HG02642 (cell line): ENCODE data around the gene DPH1.

Experiments
- ATAC-seq: cut with Tn5 transposase; IDR thresholded peaks from one replicate; pipeline ENCODE4 v1.9.1; 2021; ENCODE audit warnings: mild to moderate bottlenecking; ENCODE audit not compliant: unreplicated experiment, poor library complexity

Gene DPH1

DNA sequence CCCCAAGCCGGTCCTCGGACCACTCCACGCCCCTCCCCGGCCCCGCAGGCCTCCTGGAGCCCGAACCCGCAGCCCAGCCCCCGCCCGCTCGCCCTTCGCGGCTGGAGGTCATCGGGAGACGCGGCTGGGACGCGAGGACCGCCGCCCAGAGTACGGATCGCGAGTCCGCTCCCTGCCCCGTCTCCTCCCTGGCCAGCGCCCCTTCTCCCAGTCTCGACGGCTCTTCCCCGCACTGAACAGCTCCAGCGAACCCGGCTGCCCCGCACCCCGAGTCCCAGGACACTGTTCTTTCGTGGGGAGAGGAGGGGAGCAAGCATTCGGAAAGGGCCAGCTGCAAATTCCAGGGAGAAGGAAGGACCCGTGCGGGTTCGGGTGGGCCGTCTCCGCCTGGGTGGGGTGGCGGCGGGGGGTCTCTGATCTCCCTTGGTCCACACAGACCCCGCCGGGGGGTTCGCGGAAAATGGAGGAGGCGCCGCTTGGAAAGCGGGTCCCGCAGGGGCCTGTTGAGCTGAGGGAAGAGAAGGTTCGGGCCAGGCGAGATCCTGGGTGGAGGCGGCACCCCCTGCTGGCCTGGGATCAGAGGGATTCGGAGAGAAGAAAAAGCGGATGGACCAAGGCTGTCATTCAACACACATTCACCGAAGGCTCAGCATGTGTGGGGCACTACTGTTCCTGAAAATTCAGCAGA is 4.2 kb upstream of the DPH1 start:
- no peak for ATAC-seq

DNA sequence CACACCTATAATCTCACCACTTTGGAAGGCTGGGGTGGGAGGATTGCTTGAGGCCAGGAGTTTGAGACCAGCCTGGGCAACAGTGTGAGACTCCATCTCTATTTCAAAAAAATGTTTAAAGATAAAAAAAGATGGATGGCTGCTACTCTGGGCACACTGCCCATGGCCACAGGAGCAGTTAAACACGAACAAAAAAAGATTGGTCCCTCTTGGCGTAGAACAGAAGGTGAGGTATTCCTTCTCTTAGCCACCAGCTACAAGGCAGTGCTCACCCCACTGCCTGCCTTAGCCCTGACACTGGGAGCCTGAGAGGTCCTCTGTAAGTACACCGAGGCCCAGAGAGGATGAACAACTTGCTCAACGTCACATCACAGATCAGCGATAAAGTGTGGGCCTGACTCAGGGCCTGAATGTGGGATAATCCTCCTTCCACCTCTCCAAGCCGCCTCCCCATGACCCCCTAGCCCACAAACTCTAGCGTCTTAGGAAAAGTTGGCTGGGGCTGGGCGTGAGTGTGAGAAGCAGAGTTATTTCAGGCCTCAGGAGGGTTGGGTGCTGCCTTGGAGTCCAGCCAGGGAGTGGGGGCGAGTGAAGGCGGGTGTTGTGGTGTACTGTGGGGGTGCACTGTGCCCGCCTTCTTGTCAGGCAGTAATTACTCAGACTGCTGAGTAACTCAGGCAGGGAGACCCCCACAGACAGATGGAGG is 2.3 kb upstream of the DPH1 start:
- no peak for ATAC-seq

DNA sequence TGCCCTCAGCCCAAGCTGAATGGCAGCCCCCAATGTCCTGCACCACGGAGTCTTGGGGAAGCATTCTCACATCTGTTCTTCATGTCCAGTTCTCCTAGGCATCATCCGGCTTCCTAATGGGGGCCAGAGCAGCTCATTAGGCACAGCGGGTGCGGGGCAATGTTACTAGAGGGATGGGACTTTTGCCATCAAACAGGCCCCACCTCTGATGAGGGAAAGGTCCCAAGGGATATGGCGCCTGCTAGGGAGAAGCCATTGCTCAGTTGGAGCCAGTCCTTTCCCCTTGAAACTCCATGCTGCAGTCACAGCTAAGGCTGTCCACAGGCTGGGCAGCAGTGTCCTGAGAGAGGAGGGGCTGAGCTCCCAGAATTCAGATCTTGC is 1.7 kb upstream of the DPH1 start:
- ATAC-seq = no peak

DNA sequence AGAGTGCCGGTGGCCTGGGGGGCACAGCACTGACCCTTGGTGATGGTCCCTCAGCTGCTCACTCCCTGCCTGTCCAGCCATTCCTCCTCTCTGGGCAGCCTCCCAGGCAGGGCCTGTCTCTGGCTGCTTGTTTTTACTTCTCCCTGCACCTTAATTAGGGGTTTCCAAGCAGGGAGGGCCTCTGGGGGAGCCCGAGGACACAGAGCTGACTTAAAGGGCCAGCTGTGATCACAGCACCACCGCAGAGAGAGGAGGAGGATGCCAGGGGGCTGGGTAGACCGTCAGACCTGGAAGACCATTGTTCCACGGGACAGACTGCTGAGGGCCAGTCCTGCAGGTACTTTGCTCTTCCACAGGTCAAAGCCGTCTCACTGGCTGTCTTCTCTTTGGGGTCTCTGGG is 1.2 kb upstream of the DPH1 start:
- ATAC-seq = no peak

DNA sequence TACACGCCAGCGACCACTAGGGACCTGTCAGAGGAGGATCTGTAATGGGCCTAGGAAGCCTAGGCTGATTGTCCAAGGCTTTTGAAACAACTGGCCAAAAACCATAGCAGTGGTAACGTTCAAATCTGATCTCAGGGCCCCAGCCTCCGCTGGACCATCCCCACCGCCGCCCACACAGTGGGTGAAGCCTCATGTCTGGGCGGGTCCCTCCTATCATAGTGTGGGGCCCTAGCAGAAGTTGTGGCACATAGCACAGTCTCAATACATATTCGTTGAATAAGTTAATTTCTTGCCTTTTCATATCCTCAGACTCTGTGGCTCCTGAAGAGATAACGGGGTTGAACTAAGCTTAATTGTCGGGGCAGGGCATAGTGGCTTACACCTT is 818 bp downstream of the DPH1 start:
- peak; percentile 17 for ATAC-seq

DNA sequence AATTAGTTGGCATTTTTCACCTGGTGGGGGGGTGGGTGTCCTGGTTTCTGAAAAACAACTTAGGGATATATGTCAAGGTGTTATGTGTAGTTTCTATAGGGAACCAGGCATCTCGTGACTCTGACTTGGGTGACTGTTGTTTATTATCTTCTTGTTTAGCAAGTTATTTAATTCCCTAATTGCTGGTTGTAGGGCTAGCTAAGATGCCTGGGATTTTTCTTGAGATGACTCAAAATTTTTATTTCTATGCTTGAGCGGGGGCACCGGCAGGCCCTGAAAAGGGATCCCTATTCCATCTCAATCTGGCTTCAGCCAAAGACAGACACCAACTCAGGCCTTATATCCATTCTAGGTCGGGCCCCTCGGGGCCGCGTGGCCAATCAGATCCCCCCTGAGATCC is 3.2 kb downstream of the DPH1 start:
- no peak for ATAC-seq

DNA sequence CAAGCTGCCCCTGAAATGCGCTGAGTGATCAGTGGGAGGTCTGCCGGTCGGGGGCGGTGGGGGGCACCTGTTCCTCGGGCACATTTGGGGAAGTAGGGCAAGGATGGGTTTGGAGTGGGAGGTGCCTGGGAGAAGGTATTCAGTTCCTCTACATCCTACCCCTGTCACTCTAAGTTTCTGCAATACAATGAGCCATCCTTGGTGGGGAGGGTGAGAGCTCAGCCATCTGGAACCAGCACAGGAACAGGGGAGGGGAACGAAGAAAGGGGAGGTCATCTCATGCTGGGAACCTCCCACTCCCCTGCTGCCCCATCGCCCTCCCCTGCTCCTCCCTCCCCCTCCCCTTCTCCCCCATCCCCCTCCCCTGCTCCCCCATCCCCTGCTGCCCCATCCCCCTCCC is 4.2 kb downstream of the DPH1 start:
- no peak for ATAC-seq

DNA sequence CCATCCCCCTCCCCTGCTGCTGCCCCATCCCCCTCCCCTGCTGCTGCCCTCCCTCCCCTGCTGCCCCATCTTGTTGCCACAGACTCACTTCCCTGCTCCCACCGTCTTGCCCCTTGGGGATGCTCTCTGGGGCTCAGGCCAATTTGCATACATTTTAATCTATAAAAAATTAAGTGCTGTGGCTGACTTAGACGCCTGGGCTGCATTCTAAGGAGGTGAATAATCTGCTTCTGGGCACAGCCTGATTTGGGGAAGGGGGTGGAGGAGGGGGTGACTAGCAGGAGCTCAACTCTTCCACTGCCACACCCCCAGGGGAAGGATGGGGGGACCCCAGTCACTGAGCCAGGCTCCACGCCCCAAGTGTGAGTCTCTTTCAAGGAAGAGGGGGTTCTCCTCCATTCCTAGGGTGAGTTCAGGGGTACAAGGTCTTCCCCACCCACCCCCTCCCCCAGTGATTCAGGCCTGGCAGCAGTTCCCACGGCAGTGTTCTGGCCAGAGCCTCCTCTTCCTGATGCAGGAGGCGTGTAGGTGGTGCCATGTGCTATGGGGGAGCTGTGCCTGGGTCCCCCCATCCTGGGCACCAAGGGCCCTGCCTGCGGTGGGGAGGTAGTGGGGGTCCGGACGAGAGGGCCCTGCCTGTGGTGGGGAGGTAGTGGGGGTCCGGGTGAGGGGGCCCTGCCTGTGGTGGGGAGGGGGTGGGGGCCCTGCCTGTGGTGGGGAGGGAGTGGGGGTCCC is 5.0 kb downstream of the DPH1 start:
- no peak for ATAC-seq

DNA sequence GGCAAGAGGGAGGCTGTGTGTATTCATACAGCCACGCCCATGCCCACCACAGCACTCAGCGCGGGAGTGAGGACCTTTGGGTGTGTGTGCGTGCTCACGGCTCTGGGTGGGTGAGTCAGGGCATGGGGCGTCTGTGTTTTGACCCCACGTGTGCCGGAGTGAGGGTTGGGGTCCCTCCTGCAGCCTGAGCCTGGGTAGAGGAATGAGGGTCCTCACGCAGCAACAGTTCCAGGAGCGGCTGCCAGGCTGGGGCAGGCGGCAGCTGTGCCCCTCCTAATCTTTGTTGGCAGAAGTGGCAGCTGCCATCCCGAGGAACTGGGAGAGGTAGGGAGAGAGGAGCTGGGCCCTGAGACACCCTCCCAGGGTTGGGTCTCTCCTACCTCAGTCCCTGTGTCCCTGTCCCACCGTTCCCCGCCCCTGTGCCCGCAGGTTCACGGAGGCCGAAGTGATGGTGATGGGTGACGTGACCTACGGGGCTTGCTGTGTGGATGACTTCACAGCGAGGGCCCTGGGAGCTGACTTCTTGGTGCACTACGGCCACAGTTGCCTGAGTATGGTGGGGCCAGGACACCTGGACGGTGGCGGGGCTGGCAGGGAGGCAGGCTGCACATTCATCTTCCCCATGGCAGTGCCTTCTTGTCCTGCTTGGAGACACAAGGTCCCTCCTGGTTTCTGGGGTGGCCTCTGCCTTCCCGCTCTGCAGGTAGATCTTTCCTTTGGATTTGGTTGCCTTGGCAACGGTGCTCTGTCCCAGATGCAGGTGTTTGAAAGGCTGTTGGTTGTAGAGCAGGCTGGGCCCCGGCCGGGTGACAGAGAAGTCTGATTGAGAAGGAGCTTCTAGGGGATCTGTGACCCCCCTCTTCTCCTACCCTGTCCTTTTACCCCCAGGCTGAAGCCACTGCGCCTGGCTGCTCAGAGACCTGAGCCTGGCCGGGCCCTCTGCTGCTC is 5.9 kb downstream of the DPH1 start:
- no peak for ATAC-seq

DNA sequence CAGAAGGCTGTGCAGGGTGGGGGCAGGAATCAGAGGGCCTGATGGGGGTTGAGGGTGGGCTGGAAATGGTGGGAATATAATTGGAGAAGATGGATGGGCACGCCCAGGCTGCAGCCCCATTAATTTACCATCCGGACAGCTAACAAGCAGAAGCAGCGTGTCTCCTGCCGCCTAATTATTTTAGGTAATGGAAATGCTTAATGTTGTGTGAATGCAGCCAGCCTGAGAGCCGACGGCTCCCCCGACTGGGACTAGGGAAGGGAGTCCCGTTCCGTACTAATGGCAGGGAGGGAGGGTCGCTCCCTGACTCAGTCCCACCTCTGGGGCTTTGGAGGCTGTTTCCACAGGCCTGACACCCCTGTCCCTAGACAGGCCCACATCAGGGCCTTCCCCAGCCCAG is 7.2 kb downstream of the DPH1 start:
- no peak for ATAC-seq

DNA sequence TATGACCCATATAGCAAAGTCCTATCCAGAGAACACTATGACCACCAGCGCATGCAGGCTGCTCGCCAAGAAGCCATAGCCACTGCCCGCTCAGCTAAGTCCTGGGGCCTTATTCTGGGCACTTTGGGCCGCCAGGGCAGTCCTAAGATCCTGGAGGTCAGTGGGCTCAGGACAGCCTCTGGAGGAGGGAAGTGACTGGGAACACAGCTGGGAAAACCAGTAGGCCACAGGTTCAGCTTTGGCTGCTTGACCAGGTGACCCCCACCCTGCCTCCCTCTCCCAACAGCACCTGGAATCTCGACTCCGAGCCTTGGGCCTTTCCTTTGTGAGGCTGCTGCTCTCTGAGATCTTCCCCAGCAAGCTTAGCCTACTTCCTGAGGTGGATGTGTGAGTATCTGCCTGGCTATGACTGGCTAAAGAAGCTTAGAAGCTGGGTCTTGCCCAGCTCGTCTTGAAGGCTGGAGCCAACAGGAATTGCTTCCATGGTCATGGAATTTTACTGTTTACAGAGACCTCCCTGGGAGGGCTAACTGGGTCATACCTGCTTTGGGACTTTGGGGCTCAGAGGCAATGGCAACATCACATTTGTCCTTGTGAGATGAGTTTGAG is 10.4 kb downstream of the DPH1 start:
- no peak for ATAC-seq

DNA sequence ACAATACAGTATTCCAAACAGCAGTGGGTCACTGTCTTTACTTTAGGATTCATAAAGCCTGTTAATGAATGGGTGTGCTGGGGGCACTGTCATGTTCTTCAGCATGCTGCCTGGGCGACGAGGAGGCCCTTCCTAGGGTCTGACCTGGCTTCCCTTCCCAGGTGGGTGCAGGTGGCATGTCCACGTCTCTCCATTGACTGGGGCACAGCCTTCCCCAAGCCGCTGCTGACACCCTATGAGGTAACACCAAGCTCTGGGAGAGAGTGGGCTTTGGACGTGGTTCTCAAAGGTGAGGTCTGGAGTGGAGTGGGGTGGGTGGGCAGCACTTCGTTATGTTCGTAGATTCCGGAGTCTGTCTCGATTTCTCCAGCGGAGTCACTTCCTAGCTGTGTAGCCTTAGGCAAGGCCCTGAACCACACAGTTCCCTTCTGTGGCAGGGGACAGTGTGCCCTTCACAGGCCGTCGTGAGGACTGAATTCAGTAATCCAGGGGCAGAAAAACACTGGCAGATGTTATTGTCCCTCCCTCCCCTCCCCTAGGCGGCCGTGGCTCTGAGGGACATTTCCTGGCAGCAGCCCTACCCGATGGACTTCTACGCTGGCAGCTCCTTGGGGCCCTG is 11.1 kb downstream of the DPH1 start:
- ATAC-seq = no peak

DNA sequence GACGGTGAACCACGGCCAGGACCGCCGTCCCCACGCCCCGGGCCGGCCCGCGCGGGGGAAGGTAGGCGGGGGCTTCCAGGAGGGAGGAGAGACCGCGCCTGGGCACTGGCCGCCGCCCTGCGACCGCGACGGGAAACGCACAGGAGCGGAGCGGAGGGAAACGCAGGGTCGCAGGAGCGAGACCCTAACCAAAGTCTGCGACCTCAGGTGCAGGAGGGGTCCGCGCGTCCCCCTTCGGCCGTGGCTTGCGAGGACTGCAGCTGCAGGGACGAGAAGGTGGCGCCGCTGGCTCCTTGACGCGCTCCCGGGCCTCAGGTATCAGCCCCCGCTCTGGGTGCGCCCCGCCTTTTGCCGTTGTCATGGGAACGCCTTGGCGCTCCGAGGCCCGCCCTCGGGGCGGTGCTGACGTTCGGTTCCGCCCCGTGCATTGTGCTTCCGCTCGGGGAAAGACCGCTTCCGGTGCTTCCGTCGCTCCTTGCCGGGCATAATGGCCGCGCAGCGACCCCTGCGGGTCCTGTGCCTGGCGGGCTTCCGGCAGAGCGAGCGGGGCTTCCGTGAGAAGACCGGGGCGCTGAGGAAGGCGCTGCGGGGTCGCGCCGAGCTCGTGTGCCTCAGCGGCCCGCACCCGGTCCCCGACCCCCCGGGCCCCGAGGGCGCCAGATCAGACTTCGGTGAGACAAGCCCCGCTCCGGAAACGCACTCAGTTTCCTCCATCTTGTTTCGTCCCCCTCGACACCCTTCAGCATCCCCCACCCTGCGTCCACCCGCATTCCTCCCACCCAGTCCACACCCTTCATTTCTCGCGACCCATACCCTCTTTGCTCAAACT is 11.8 kb downstream of the DPH1 start, which contains the start of gene OVCA2:
Gene OVCA2, plus strand, starts transcription at position 462 of the 829 bp plus-strand sequence. Its CDS starts 26 bp downstream, at position 488.
- ATAC-seq = peak; percentile 93

DNA sequence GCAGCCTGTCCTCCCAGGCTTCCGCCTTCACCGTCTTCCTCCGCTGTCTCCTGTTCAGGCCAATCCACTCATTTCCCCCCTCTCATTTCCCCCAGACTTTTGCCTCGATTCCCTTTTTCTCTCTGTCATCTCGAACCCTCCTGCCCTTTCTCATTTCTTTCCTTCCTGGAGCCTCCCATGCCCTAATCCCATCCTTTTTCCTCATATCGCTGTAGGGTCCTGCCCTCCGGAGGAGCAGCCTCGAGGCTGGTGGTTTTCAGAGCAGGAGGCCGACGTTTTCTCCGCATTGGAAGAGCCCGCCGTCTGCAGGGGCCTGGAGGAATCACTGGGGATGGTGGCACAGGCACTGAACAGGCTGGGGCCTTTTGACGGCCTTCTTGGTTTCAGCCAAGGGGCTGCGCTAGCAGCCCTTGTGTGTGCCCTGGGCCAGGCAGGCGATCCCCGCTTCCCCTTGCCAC is 12.5 kb downstream of the DPH1 start:
- ATAC-seq = no peak

DNA sequence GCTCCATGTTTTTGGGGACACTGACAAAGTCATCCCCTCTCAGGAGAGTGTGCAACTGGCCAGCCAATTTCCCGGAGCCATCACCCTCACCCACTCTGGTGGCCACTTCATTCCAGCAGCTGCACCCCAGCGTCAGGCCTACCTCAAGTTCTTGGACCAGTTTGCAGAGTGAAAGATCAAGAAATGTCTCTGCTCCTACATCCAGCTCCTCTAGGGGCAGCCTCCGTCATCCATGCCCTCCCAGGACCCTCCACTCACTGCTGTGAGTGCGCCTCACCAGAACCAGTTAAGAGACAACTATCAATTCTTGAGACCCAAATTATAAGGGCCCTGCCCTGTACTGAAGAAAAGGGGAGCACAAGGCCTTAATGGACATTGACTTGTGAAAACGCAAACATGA is 13.0 kb downstream of the DPH1 start:
- ATAC-seq = no peak

DNA sequence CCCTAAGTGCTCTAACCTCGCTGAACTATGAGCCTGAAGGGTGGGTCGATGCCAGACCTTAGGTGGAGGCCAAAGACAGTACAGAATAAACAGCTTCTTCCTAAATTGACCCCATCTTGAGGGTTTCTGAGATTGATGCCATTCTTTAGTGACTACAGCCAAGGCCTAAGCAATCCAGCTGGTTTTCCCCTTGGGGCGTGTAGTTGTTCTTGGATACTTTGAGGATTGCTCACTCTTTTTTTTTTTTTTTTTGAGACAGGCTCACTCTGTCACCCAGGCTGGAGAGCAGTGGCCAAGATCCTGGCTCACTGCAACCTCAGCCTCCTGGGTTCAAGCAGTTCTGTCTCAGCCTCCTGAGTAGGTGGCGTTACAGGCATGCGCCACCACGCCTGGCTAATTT is 13.8 kb downstream of the DPH1 start:
- ATAC-seq = no peak

DNA sequence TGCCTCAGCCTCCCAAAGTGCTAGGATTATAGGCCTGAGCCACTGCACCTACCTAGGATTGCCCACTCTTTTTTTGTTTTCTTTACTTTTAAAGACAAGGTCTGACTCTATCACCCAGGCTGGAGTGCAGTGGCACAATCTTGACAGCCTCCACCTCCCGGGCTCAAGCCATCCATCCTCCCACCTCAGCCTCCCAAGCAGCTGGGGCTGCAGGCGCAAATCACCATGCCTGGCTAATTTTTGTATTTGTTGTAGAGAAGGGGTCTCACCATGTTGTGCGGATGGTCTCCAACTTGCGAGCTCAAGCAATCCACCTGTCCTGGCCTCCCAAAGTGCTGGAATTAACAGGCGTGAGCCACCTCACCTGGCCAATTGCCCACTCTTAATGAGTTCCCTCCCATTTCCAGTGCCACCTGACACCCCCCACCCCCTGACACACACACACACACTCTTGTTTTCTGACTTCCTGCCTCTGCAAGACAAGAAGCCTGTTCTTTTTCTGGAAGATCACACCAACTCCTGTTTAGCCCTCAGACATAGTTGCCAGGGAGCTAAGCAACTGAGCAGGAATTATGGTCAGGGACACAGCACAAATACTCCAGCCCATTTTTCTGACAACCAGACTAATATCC is 14.4 kb downstream of the DPH1 start:
- ATAC-seq = no peak

DNA sequence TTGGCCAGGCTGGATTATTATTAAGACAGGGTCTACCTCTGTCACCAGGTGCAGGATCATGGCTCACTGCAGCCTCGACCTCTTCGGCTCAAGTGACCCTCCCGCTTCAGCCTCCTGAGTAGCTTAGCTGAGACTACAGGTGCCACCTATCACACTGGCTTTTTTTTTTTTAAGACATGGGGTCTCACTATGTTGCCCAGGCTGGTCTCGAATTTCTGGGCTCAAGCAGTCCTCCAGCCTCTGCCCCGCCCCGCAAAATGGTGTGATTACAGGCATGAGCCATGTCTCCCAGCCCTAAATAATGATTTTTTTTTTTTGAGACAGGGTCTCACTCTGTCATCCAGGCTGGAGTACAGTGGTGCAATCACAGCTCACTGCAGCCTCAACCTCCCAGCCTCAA is 17.6 kb downstream of the DPH1 start:
- no peak for ATAC-seq
